ENCODE data around the gene TMX2.

The TMX2 gene

GRCh38 chr11:57763568-57763967 is 51.2 kb downstream of the TMX2 start:
- H3K27ac ChIP-seq: no peak overlapping the region
- no peak overlapping the region for H2AFZ ChIP-seq (ENCODE audit: low read depth)
- H3K79me2 ChIP-seq (ENCODE audit: insufficient read depth, low read depth): no peaks in the 10 kb centered on the region
- H3K4me1 ChIP-seq (ENCODE audit: low read depth, poor library complexity, severe bottlenecking): no peaks in the 10 kb centered on the region
- no peak overlapping the region for H3K4me2 ChIP-seq
- H4K20me1 ChIP-seq (ENCODE audit: insufficient read depth): no peaks in the 10 kb centered on the region
- no peak overlapping the region for H3K9ac ChIP-seq
- TF ChIP-seq, protein P1, sequence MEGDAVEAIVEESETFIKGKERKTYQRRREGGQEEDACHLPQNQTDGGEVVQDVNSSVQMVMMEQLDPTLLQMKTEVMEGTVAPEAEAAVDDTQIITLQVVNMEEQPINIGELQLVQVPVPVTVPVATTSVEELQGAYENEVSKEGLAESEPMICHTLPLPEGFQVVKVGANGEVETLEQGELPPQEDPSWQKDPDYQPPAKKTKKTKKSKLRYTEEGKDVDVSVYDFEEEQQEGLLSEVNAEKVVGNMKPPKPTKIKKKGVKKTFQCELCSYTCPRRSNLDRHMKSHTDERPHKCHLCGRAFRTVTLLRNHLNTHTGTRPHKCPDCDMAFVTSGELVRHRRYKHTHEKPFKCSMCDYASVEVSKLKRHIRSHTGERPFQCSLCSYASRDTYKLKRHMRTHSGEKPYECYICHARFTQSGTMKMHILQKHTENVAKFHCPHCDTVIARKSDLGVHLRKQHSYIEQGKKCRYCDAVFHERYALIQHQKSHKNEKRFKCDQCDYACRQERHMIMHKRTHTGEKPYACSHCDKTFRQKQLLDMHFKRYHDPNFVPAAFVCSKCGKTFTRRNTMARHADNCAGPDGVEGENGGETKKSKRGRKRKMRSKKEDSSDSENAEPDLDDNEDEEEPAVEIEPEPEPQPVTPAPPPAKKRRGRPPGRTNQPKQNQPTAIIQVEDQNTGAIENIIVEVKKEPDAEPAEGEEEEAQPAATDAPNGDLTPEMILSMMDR (conservative IDR thresholded peaks at IDR 0.05; ENCODE audit: low read depth, low read length): no peak
- H3K36me3 ChIP-seq (ENCODE audit: insufficient read depth): no peaks in the 10 kb centered on the region
- H3K27me3 ChIP-seq (ENCODE audit: insufficient read depth, low read depth): no peaks in the 10 kb centered on the region
- H3K4me3 ChIP-seq (IDR thresholded peaks at IDR 0.05; ENCODE audit: insufficient read depth, low read depth, low read length): no peak overlapping the region

GRCh38 chr11:57764021-57764420 is 51.6 kb downstream of the TMX2 start:
- Histone ChIP-seq H3K9ac (no peak overlapping the region), H2AFZ (ENCODE audit: low read depth) (no peak overlapping the region), H3K4me2 (no peak overlapping the region), H3K4me3 (IDR thresholded peaks at IDR 0.05; ENCODE audit: insufficient read depth, low read depth, low read length) (no peak overlapping the region), H3K36me3 (ENCODE audit: insufficient read depth) (no peaks in the 10 kb centered on the region), H3K27ac (no peak overlapping the region), H3K27me3 (ENCODE audit: insufficient read depth, low read depth) (no peaks in the 10 kb centered on the region), H4K20me1 (ENCODE audit: insufficient read depth) (no peaks in the 10 kb centered on the region), H3K4me1 (ENCODE audit: low read depth, poor library complexity, severe bottlenecking) (no peaks in the 10 kb centered on the region), H3K79me2 (ENCODE audit: insufficient read depth, low read depth) (no peaks in the 10 kb centered on the region)
- TF ChIP-seq, protein P1 (conservative IDR thresholded peaks at IDR 0.05; ENCODE audit: low read depth, low read length): no peak

DNA sequence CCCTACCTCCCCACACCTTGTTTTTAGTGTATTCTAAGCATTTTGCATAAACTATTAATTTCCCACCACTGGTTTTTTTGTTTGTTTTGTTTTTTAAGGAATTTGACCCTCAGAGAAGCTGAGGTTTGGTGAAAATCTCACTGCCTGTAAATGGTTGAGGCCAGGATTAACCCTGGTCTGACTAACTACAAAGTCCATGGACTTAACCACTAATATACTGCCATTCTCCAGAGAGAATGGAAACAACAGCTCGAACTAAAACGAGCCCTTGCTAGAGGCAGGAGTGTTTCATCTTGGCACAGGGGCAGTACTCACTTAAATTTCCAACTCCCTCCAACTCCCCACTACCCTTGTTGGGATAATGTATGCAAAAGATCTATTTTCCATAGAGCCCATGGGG is 52.2 kb downstream of the TMX2 start:
- TF ChIP-seq, protein P1 (conservative IDR thresholded peaks at IDR 0.05; ENCODE audit: low read depth, low read length): no peak
- Histone ChIP-seq H3K36me3 (ENCODE audit: insufficient read depth) (no peaks in the 10 kb centered on the region), H3K4me2 (no peak overlapping the region), H3K79me2 (ENCODE audit: insufficient read depth, low read depth) (no peaks in the 10 kb centered on the region), H3K4me1 (ENCODE audit: low read depth, poor library complexity, severe bottlenecking) (no peaks in the 10 kb centered on the region), H4K20me1 (ENCODE audit: insufficient read depth) (no peaks in the 10 kb centered on the region), H2AFZ (ENCODE audit: low read depth) (no peak overlapping the region), H3K4me3 (IDR thresholded peaks at IDR 0.05; ENCODE audit: insufficient read depth, low read depth, low read length) (no peak overlapping the region), H3K27me3 (ENCODE audit: insufficient read depth, low read depth) (no peaks in the 10 kb centered on the region), H3K9ac (no peak overlapping the region), H3K27ac (no peak overlapping the region)

- Histone ChIP-seq H3K27ac (no peak overlapping the region), H3K9ac (no peak overlapping the region), H3K36me3 (ENCODE audit: insufficient read depth) (no peaks in the 10 kb centered on the region), H4K20me1 (ENCODE audit: insufficient read depth) (no peaks in the 10 kb centered on the region), H3K4me3 (IDR thresholded peaks at IDR 0.05; ENCODE audit: insufficient read depth, low read depth, low read length) (no peak overlapping the region), H3K79me2 (ENCODE audit: insufficient read depth, low read depth) (no peaks in the 10 kb centered on the region), H3K4me1 (ENCODE audit: low read depth, poor library complexity, severe bottlenecking) (no peaks in the 10 kb centered on the region), H3K27me3 (ENCODE audit: insufficient read depth, low read depth) (no peaks in the 10 kb centered on the region), H2AFZ (ENCODE audit: low read depth) (no peak overlapping the region), H3K4me2 (no peak overlapping the region)
- TF ChIP-seq, protein P1 (conservative IDR thresholded peaks at IDR 0.05; ENCODE audit: low read depth, low read length): no peak
These were observed 52.6 kb downstream of the TMX2 start for GRCh38 chr11:57764972-57765371.

Measured in KMS-11 (cell line).